ENCODE data around the gene GRIP2.

Gene GRIP2

GRCh38 chr3:14465425-14465824 is 74.7 kb downstream of the GRIP2 start:
- no peak for DNase-seq (ENCODE audit: low spot score)

DNA sequence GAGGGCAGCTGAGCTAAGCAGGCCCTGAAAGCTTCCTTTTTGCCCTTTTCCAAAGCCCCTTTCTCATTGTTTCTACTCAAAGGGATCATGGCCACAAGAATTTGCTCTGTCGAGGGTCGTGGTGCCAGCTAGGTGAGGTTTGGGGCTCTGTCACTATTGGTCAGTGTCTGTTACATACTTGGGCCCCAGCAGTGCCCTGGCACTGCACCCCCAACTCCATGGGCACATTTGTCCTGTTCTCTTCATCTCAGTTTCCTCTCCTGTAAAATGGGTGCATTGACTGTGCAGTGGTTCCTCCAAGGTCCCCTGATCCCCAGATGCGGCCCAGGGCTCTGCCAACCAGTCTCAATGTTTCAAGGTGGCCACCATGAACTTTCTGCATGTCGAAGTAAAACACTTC is 75.6 kb downstream of the GRIP2 start:
- no peak for DNase-seq (ENCODE audit: low spot score)

DNA sequence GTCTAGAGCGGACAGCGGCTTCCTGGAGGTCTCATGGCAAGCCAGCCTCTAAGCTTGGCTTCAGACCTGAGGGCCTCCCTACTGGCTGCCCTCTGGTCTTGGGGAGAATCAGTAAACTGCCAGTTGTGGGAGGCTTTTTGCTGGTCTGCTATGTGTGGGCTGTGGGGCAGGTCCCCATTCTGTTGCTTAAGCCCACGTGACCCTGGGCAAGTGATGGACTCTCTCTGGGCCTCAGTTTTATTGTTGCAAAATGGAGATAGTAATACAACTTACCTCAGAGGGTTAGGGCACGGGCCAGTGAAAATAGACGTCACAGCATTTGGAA is 76.0 kb downstream of the GRIP2 start:
- no peak for DNase-seq (ENCODE audit: low spot score)

- DNase-seq (ENCODE audit: low spot score): no peak
Observed at GRCh38 chr3:14463330-14464140, 76.6 kb downstream of the GRIP2 start.

DNA sequence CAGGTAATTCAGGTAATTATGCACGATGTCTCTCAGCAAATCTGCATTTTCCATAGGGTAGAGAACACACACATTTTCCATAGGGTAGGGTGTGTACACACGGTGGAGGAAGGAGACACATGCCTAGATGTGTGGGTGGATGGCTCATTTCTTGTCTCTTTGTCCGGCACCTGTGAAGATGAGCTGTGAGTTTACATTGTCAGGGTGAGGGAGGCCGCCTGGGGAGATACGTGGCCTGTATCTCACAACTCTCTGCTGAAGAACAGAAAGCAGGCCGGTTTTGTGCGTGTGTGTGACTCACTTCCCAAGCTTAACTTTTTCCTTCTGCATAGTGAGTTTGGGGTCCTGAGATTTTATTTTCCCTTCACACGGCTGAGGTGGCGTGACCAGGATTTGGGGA is 77.4 kb downstream of the GRIP2 start:
- no peak for DNase-seq (ENCODE audit: low spot score)

GRCh38 chr3:14461748-14462324 is 78.3 kb downstream of the GRIP2 start:
- peak; percentile 51 for DNase-seq (ENCODE audit: low spot score)

DNA sequence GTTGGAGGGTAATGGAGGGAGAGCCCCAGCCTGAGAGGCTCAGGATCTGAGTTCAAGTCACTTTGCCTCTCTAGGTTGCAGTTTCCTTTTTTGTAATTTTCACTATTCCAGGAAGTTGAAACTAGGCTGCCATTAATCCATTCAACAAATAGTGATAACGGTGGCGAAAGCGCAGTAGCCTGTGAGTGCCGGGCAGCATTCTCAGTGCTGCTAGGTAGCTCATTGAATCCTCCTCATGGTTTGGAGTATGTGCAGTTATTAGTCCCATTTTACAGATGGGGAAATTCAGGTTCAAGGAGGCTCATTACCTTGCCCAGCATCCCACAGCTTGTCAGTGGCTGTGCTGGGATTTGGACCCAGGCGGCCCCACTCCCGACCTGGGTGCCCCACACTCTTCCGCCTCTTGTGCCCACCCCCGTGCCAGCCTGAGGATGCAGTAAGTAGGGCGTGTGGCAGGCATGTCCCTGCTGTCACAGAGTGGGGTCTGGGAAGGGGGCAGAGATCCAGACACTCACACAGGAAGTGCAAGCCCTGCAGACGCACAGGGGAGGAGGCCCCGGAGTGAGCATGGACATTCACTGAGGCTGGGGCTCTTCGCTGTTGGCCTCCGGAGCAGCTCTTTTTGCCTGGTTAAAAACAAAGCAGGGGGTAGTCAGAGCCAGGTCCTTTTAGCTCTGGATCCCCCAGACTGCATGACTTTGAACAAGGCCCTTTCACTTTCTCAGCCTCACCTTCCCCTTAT is 79.0 kb downstream of the GRIP2 start:
- no peak for DNase-seq (ENCODE audit: low spot score)

GRCh38 chr3:14460342-14461005 is 79.7 kb downstream of the GRIP2 start:
- no peak for DNase-seq (ENCODE audit: low spot score)

- DNase-seq (ENCODE audit: low spot score): no peak
Observed at GRCh38 chr3:14459787-14460186, 80.4 kb downstream of the GRIP2 start.

GRCh38 chr3:14459384-14459783 is 80.8 kb downstream of the GRIP2 start:
- DNase-seq (ENCODE audit: low spot score): no peak

DNA sequence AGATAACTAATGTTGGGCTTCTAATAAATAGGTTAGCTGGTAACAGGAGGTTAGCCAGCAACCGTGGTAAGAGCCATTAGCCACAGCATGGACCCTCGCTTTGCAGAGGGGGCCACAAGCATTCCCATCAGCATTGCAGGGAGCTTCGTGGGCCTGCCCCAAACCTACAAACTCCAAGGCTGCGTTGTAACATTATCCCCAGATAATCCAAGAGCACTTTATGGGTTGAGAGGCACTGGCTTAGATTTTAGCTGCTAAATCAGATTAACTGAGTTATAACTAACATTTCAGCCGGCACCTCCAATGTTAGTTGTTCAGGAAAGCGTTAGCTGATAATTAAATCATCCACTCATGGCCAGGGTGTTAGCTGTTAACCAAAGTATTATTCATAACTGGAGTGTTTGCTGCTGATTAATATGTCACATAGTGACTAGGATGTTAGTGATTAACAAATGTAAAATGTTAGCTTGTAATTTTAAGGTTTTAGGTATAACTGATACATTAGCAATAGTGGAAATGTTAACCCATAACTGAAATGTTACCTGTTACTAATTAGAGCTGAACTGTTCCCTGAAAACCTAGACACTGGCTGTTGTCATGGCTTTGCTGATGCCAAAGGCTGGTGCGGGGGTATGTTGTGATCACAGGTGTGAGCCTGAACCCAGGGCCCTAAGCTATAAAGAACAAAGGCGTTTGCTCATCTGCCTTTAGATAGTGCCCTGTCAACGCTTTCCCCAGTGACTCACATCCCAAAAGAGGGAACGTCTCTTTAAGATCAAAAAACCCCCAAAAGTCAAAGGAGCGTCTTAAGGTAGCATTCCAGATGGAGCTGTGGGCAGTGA is 81.5 kb downstream of the GRIP2 start:
- no peak for DNase-seq (ENCODE audit: low spot score)

- no peak for DNase-seq (ENCODE audit: low spot score)
Observed at GRCh38 chr3:14457999-14458398, 82.1 kb downstream of the GRIP2 start.

- DNase-seq (ENCODE audit: low spot score): no peak
Observed at GRCh38 chr3:14457481-14457880, 82.7 kb downstream of the GRIP2 start.

DNA sequence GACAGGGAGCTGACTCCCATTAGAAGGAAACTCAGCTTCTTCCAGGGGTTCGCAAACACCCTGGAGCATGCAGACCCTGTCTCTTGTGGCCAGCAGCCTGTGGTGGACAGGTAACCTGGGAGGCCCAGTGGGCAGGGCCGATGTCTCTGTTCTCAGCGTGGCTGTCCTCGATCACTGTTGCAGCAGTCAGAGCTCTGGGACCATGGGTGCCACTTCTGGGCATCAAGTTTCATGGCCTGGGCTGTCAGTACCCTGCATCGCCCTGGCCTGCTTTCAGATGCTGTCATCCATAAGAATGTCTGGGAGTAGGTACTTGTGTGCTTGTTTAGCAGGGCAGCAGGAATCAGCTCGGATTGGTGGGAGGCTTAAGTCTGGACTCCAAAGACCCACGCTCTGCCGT is 83.3 kb downstream of the GRIP2 start:
- no peak for DNase-seq (ENCODE audit: low spot score)

DNA sequence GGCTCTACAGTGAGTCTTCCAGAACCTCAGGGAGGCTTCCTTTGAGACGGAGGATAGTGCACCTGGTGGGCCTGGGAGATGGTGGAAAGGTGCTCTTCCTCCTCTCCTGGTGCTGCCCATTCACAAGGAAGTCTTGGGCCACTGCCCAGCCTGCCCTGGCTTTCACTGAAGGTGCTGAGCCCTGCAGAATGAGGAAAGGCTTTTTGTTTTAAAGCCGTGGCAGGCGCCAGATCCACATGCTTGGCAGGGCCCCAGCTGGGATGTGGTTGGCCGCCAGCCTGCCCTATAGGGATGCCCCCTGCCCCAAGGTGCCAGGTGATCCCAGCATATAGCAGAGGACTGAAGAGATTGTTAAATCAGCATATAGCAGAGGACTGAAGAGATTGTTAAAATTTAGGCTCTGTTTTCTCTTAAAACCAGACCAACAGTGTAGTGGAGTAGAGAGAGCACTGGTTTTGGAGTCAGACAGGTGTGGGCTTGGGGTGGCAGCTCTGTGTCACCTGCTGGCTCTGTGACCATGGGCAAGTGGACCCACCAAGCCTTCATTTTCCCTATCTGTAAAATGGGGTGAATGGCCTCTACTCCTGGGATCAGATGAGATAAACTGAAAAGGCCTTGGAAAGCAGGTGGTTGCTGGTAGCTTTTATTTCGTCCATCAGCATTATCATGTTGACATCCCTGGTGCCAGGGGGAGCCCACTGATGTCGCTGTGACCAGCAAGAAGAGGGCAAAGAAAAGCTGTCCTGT is 84.4 kb downstream of the GRIP2 start:
- no peak for DNase-seq (ENCODE audit: low spot score)

GRCh38 chr3:14454639-14455310 is 85.4 kb downstream of the GRIP2 start:
- no peak for DNase-seq (ENCODE audit: low spot score)

GRCh38 chr3:14453876-14454638 is 86.1 kb downstream of the GRIP2 start:
- DNase-seq (ENCODE audit: low spot score): no peak

DNA sequence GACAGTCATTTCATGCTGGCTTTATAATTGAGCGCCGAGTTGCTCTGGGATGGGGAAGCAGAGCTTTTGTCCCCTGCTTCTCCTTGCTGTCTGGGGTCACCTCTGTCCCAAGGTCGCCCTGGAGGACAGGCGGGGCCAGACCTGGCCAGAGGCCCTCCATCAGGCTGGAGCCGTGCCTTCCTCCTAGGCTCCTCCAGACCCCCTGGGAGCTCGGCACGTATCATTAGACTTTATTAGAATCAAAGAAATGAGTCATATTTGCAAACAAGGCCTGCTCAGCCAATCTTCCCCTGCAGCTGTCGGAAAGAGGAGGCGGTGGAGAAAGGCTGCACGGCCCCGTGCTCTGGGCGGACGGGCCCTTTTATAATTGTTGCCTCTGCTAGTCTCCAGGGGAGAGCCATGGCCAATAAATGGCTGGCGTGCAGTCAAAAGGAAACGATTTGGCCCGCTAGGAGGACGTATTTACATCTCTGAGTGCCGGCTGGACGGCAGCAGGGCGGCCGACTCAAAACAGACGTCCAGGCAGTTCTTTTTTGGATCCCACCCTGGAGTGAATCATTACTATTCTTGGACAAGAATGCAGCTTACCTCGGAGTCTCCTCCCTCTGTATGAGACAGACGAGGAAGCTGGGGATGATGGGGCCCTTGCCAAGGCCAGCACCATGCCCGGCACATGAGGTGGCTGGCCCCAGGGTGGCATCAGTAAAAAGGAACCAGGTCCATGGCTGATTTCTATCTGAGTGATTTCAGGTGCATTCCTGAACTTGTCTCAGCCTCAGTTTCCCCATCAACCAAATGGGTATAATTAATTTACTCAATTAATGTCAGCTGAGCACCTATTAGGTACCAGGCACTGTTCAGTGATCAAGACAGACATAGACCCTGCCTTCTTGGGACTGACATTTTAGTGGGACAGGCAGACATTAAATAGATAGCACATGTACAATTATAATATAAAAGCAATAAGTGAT is 87.1 kb downstream of the GRIP2 start:
- DNase-seq (ENCODE audit: low spot score): no peak

Data from CD4-positive, alpha-beta T cell treated with Interleukin-6 at 100 ng/mL for 8 hours (primary cell).